ENCODE results near the gene CEP41. TPM values are rescaled to one million over a fixed set of nuclear protein-coding genes. Genes with fewer than 3 reads are reported as not detected.

Gene CEP41
- total and polyA plus RNA-seq, 4 donors, result 2.3 to 3.5 (median 2.8) TPM

DNA sequence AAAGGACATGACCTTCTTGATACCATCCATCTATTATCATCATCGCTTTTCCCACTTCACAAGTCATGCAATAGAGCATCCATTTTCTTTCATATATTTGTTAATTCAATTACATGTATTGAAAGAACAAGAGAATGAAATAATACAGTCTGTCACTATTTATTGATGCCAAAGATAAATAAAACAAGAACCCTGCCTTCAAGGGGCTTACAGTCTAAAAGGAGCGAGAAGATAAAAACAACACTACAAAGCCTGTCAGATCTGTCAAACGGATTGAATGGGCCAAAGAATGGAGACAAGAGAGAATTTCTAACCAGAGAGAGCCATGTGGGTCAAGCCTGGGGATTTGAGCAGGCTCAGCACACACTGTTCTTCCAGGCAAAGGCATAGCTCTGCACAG lies 80.3 kb downstream of the CEP41 start:
- Histone ChIP-seq H3K27ac (ENCODE audit: low read depth in 1 of 2, low read length in 2 of 2) (no peak overlapping the region), H3K27me3 (ENCODE audit: control insufficient read depth in 4 of 4, insufficient read depth in 4 of 4, low read length in 3 of 4) (no peaks in the 10 kb centered on the region), H3K36me3 (ENCODE audit: control insufficient read depth in 4 of 4, insufficient read depth in 3 of 4, low read depth in 1 of 4, low read length in 3 of 4) (no peaks in the 10 kb centered on the region), H3K4me3 (ENCODE audit: low read depth in 1 of 3, low read length in 3 of 3) (no peak overlapping the region), H3K9me3 (ENCODE audit: control insufficient read depth in 4 of 4, low read length in 3 of 4) (peaks cover 3 to 11% (median 5%) of the 10 kb centered on the region in 4 donors), H3K9ac (ENCODE audit: low read depth in 1 of 2, low read length in 2 of 2) (no peak overlapping the region), H3K4me1 (ENCODE audit: control insufficient read depth in 4 of 4, insufficient read depth in 4 of 4, low read length in 3 of 4) (no peaks in the 10 kb centered on the region)
- DNase-seq (ENCODE audit: low spot score), result no peak
- WGBS, result 90% methylated on average over 3 of the region's 3 CpGs
- TF ChIP-seq NR2F2 (IDR thresholded peaks at IDR 0.05), result no peak
- TF ChIP-seq JUND (IDR thresholded peaks at IDR 0.05), result no peak
- TF ChIP-seq HNF4A (conservative IDR thresholded peaks at IDR 0.05), result no peak
- TF ChIP-seq, protein P1, sequence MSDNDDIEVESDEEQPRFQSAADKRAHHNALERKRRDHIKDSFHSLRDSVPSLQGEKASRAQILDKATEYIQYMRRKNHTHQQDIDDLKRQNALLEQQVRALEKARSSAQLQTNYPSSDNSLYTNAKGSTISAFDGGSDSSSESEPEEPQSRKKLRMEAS (IDR thresholded peaks at IDR 0.05), result no peak
- no peak for TF ChIP-seq GABPA (IDR thresholded peaks at IDR 0.05 in 1 of 2, conservative IDR thresholded peaks at IDR 0.05 in 1 of 2)
- TF ChIP-seq, protein P2, sequence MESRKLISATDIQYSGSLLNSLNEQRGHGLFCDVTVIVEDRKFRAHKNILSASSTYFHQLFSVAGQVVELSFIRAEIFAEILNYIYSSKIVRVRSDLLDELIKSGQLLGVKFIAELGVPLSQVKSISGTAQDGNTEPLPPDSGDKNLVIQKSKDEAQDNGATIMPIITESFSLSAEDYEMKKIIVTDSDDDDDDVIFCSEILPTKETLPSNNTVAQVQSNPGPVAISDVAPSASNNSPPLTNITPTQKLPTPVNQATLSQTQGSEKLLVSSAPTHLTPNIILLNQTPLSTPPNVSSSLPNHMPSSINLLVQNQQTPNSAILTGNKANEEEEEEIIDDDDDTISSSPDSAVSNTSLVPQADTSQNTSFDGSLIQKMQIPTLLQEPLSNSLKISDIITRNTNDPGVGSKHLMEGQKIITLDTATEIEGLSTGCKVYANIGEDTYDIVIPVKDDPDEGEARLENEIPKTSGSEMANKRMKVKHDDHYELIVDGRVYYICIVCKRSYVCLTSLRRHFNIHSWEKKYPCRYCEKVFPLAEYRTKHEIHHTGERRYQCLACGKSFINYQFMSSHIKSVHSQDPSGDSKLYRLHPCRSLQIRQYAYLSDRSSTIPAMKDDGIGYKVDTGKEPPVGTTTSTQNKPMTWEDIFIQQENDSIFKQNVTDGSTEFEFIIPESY (IDR thresholded peaks at IDR 0.05), result no peak
- TF ChIP-seq, protein P3, sequence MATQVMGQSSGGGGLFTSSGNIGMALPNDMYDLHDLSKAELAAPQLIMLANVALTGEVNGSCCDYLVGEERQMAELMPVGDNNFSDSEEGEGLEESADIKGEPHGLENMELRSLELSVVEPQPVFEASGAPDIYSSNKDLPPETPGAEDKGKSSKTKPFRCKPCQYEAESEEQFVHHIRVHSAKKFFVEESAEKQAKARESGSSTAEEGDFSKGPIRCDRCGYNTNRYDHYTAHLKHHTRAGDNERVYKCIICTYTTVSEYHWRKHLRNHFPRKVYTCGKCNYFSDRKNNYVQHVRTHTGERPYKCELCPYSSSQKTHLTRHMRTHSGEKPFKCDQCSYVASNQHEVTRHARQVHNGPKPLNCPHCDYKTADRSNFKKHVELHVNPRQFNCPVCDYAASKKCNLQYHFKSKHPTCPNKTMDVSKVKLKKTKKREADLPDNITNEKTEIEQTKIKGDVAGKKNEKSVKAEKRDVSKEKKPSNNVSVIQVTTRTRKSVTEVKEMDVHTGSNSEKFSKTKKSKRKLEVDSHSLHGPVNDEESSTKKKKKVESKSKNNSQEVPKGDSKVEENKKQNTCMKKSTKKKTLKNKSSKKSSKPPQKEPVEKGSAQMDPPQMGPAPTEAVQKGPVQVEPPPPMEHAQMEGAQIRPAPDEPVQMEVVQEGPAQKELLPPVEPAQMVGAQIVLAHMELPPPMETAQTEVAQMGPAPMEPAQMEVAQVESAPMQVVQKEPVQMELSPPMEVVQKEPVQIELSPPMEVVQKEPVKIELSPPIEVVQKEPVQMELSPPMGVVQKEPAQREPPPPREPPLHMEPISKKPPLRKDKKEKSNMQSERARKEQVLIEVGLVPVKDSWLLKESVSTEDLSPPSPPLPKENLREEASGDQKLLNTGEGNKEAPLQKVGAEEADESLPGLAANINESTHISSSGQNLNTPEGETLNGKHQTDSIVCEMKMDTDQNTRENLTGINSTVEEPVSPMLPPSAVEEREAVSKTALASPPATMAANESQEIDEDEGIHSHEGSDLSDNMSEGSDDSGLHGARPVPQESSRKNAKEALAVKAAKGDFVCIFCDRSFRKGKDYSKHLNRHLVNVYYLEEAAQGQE (IDR thresholded peaks at IDR 0.05), result no peak
- TF ChIP-seq, protein P4, sequence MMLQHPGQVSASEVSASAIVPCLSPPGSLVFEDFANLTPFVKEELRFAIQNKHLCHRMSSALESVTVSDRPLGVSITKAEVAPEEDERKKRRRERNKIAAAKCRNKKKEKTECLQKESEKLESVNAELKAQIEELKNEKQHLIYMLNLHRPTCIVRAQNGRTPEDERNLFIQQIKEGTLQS (IDR thresholded peaks at IDR 0.05), result no peak
- no peak for TF ChIP-seq EGR1 (IDR thresholded peaks at IDR 0.05; ENCODE audit: low read depth in 2 of 2)
- no peak for TF ChIP-seq HNF4G (IDR thresholded peaks at IDR 0.05)
- TF ChIP-seq SP1 (IDR thresholded peaks at IDR 0.05), result no peak
- no peak for TF ChIP-seq FOXA1 (IDR thresholded peaks at IDR 0.05)
- no peak for TF ChIP-seq YY1 (IDR thresholded peaks at IDR 0.05)
- no peak for TF ChIP-seq RXRA (IDR thresholded peaks at IDR 0.05)

DNA sequence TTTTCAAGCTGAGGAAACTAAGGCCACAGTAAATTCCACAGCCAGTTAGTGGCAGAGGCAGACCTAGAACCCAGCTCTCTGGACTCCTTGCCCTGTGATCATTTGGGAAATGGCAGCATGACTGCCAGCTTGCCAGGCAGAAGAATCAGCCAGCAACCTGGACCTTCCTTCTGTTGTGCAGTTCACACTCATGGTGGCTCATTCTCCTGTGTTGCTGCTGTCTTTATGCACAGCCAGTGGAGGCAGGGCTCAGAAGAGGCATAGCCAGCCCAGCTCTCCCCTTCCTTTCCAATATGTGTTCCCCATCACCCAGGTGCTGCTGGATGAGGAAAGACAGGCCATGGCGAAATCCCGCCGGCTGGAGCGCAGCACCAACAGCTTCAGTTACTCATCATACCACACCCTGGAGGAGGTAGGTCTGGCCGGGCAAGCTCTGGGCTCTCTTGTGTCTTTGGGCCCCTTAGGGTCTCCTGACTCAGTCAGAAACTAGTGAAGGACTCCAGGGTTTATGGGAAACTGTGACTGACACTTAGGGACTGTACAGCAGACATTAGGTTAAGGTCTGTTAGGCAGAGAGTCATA lies 81.4 kb downstream of the CEP41 start:
- no peak for DNase-seq (ENCODE audit: low spot score)
- H3K27ac ChIP-seq (ENCODE audit: low read depth in 1 of 2, low read length in 2 of 2), result no peak overlapping the region
- H3K27me3 ChIP-seq (ENCODE audit: control insufficient read depth in 4 of 4, insufficient read depth in 4 of 4, low read length in 3 of 4), result no peaks in the 10 kb centered on the region
- H3K9me3 ChIP-seq (ENCODE audit: control insufficient read depth in 4 of 4, low read length in 3 of 4), result peaks cover 3 to 11% (median 5%) of the 10 kb centered on the region in 4 donors
- H3K4me1 ChIP-seq (ENCODE audit: control insufficient read depth in 4 of 4, insufficient read depth in 4 of 4, low read length in 3 of 4), result no peaks in the 10 kb centered on the region
- H3K36me3 ChIP-seq (ENCODE audit: control insufficient read depth in 4 of 4, insufficient read depth in 3 of 4, low read depth in 1 of 4, low read length in 3 of 4), result no peaks in the 10 kb centered on the region
- H3K4me3 ChIP-seq (ENCODE audit: low read depth in 1 of 3, low read length in 3 of 3), result no peak overlapping the region
- TF ChIP-seq HNF4A (conservative IDR thresholded peaks at IDR 0.05), result no peak
- TF ChIP-seq TAF1 (conservative IDR thresholded peaks at IDR 0.05), result no peak
- no peak for TF ChIP-seq HNF4G (IDR thresholded peaks at IDR 0.05)
- H3K9ac ChIP-seq (ENCODE audit: low read depth in 1 of 2, low read length in 2 of 2), result no peak overlapping the region
- WGBS, result 92% methylated on average over 5 of the region's 5 CpGs
